ENCODE data around the gene ETV6. TPM values are rescaled to one million over a fixed set of nuclear protein-coding genes. Genes with fewer than 3 reads are reported as not detected.

The ETV6 gene
- total RNA-seq, 8 experiments from 2014 or later, result 2.9 to 18.6 (median 4.9) TPM

DNA sequence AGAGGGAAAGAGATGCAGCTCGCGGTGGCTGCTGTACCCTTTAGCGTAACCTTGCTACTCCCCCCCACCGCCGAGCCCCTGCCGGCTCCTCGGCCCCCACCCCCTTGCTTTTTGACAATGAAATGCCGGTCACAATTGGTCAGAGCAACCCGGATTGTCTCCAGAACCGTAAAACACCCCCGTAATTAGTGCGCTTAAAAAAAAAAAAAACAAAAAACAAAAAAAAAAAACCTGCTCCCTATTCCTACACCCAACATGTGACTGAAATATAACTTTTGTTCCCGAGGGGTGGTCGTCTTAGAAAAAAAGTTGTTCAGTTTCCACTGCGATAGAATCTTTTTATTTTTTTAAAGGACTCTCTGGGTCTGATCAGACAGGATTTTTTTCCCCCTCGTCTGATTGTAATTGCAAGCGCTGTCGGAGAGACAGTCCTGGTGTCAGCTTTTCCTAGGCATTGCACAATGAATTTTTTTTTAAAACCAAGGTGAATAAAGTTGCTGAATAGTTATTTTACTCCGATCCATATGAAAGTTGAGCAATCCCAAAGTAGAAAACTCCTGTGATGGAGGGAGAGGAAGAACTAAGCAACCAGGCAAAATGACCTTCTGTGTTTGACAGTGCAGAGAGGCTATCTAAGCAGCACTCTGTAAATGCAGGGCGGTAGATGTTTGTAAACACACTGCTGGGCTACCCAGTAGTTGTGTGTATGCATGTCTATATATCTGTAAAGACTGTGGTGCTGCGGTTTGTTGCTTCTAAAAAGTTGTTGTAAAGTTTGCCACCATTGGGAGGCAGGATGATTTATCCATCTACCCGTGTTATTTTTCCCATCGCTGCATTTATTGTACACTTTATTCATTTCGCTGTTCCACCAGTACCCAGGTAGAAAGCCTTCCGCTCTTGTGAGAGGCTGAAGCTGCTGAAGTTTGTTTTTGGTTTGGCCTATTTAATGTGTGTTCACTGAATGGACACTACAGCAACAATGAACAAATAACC lies 1.1 kb downstream of the ETV6 start:
- H3K27ac ChIP-seq, result peak overlapping the region; percentile 94 to 97
- ATAC-seq (replicated peaks in 6 of 8), result peak in 2 of 8 experiments; percentile 1 to 2
- H3K4me1 ChIP-seq (replicated peaks in 1 of 2), result peaks cover 14 to 17% of the 10 kb centered on the region in 2 donors
- H3K4me3 ChIP-seq, result peak overlapping the region; percentile 48 to 91 (median 68)
- 0 to 10% (median 4%) methylated on average over 2 to 17 of the region's 25 CpGs for WGBS, 10 experiments
- in situ Hi-C loops (cut with MboI; ENCODE audit: low pct_unique_long_range_greater_than_20kb in 2 of 9, low sequenced_read_pairs in 9 of 9, unreplicated experiment in 9 of 9), result no loop called here

DNA sequence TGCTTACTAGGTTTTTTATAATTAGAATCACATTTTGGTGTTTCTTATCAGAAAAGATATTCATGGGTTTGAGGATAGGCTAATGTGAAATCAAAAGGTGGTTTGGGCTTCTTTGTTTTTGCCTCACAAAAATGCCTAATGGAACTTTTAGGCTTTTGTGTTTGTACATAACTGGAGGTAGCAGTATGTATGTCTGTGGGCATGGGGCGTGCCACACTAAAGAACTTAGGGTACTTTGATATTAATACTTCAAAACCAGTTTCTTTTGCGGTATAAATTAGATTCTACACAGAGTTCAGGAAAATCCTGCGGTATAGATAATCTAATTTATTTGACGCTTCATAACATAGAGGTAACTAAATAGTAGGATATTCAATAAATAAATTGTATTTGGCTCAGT lies 1.9 kb downstream of the ETV6 start:
- no peak overlapping the region for H3K27ac ChIP-seq
- in situ Hi-C loops (cut with MboI; ENCODE audit: low pct_unique_long_range_greater_than_20kb in 2 of 9, low sequenced_read_pairs in 9 of 9, unreplicated experiment in 9 of 9), result no loop called here

DNA sequence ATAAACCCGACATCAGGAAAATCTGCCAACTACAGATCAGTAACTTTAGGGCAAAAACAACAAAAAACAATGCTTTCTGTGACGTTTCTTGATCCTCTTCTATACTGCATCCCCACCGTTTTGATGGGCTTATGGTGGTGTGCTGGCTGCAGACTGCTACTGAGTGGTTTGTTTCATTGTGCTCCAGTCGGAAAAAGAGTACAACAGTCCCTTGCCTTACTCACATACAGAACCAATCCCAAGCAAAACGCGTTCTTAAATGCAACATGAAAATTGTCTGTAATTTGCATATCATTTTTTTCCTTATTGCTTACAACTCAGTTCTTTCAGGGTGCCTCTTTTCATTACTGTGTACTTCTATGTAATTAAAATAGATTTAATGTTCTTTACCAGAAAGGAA lies 2.3 kb downstream of the ETV6 start:
- no peak for ATAC-seq (replicated peaks in 6 of 8)
- Histone ChIP-seq H3K4me3 (peak overlapping the region; percentile 48 to 91 (median 68)), H3K4me1 (replicated peaks in 1 of 2) (peaks cover 14 to 17% of the 10 kb centered on the region in 2 donors), H3K27ac (no peak overlapping the region)
- in situ Hi-C loops (cut with MboI; ENCODE audit: low pct_unique_long_range_greater_than_20kb in 2 of 9, low sequenced_read_pairs in 9 of 9, unreplicated experiment in 9 of 9), result no loop called here
- WGBS, 10 experiments, result 0 to 92% (median 24%) methylated on average over 2 to 6 of the region's 6 CpGs

More for the DNA sequence above, 1.9 kb downstream of the ETV6 start:
- ATAC-seq (replicated peaks in 6 of 8), result no peak
- 50 to 100% (median 77%) methylated on average over 1 to 4 of the region's 4 CpGs; no CpG with 5 or more reads in 1 of the 10 experiments for WGBS, 10 experiments
- Histone ChIP-seq H3K4me1 (replicated peaks in 1 of 2) (peaks cover 14 to 17% of the 10 kb centered on the region in 2 donors), H3K4me3 (peak overlapping the region; percentile 48 to 91 (median 68))

DNA sequence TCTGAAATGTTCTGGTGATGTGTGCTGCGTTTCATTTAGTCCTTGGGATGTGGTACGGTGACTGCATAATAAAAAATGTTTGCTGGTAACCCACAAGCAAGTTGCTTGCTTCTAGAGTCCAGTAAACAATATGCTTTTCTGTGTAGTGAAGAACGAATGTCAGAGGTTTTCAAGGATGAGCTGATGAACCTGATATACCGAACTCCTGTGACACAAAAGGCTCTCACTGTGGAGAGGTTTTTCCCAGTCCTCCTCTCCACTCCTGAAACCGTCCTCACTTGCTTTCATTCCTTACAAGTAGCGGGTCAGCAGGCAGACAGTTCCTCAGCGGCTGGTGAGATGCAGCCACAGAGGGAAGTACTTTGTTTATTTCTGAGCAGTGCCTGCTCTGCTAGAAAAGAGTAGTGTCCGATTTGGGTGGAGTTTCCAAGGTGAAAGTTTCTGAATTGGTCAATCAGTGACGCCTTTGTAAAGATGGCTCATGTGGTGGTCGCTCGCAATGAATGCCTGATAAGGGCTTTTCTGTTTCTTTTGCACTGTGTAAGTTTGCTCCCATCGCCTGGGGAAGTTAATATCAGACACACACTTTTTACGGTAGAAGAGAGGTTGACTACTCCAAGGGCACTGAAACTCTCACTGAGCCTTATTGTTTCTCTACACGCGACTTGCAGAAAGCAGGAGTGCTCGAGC lies 3.0 kb downstream of the ETV6 start:
- WGBS, 10 experiments, result 17 to 64% (median 22%) methylated on average over 1 to 14 of the region's 16 CpGs
- H3K4me1 ChIP-seq (replicated peaks in 1 of 2), result peaks cover 14 to 17% of the 10 kb centered on the region in 2 donors
- no peak for ATAC-seq (replicated peaks in 6 of 8)
- peak overlapping the region; percentile 48 to 91 (median 68) for H3K4me3 ChIP-seq
- in situ Hi-C loops (cut with MboI; ENCODE audit: low pct_unique_long_range_greater_than_20kb in 2 of 9, low sequenced_read_pairs in 9 of 9, unreplicated experiment in 9 of 9), result no loop called here
- peak overlapping the region in 1 of 2 donors; percentile 4 for H3K27ac ChIP-seq

DNA sequence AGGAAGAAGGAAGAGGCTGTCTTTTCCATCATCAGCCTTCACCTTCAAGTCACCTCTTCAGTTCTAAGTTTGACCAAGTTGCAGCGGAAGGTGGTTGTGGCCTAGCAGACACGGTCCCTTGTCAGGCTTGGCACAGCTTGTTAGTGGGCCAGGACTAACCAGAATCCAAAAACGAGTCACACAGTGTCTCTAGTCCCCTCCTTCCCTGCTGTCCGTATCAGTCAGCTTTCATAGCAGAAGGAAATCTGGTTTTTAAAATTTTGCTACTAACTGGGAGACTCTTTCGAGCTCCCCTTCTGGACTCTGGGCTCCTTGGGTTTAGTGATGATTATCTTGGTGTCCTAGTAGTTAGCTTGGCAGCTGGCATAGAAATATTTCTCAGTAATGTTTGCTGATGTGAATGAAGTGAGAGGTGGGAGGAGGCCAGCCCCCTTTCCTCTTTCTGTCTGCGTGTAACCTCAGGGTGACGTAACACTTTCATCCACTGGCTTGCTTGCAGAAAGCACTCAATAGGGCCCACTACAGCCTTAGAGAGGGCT lies 3.8 kb downstream of the ETV6 start:
- WGBS, 10 experiments, result 52 to 100% (median 68%) methylated on average over 1 to 4 of the region's 7 CpGs; no CpG with 5 or more reads in 2 of the 10 experiments
- ATAC-seq (replicated peaks in 6 of 8), result peak in 1 of 8 experiments; percentile 1
- H3K4me1 ChIP-seq (replicated peaks in 1 of 2), result peaks cover 12 to 17% of the 10 kb centered on the region in 2 donors
- H3K27ac ChIP-seq, result no peak overlapping the region
- H3K4me3 ChIP-seq, result peak overlapping the region in 1 of 5 donors; percentile 48
- in situ Hi-C loops (cut with MboI; ENCODE audit: low pct_unique_long_range_greater_than_20kb in 2 of 9, low sequenced_read_pairs in 9 of 9, unreplicated experiment in 9 of 9), result no loop called here

DNA sequence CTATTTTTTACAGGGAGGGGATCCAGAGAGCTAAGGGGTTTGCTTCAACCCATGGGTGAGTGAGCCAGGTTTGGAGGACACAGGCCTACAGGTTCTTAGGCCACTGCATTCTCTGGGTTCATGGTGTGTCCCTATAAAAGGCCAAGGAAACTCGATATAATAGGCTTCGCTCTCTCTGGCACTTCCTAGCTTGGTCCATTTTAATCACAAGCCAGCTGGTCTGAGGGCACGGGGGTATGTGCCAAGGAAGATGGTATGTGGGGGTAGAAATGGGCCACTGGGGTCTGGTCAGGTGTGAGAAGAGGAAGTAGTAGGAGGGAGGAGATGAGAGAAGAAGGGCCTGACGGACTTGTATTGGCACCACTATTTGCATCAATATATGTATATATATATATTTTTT lies 4.9 kb downstream of the ETV6 start:
- in situ Hi-C loops (cut with MboI; ENCODE audit: low pct_unique_long_range_greater_than_20kb in 2 of 9, low sequenced_read_pairs in 9 of 9, unreplicated experiment in 9 of 9), result no loop called here
- no peak overlapping the region for H3K27ac ChIP-seq
- no peak overlapping the region for H3K4me3 ChIP-seq
- peaks cover 12 to 17% of the 10 kb centered on the region in 2 donors for H3K4me1 ChIP-seq (replicated peaks in 1 of 2)
- no peak for ATAC-seq (replicated peaks in 6 of 8)
- 85 to 100% (median 91%) methylated on average over 2 to 4 of the region's 4 CpGs; no CpG with 5 or more reads in 4 of the 10 experiments for WGBS, 10 experiments

DNA sequence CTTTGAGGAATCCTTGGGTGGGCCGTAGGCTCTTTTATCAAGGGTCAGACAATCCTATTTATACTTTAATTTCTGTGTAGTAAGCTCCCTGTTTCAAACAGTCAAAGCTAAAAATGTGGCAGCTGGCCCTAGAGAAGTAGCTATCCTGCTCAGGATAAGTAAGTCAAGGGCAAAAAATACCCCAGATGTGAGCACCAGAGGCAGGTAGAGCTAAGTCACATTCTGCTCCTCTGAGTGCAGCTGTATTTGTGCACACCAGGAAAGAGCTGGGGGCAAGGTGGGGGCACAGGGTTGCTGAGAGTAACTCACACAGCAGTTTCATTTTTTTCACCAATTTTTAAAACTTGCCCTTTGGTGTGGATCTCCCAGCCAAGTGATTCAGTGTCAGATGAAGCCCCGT lies 5.3 kb downstream of the ETV6 start:
- Histone ChIP-seq H3K27ac (no peak overlapping the region), H3K4me1 (replicated peaks in 1 of 2) (peaks cover 12 to 17% of the 10 kb centered on the region in 2 donors), H3K4me3 (no peak overlapping the region)
- in situ Hi-C loops (cut with MboI; ENCODE audit: low pct_unique_long_range_greater_than_20kb in 2 of 9, low sequenced_read_pairs in 9 of 9, unreplicated experiment in 9 of 9), result no loop called here
- no peak for ATAC-seq (replicated peaks in 6 of 8)
- WGBS, 10 experiments, result 78 to 100% (median 100%) methylated on average over 1 to 2 of the region's 2 CpGs; no CpG with 5 or more reads in 2 of the 10 experiments

DNA sequence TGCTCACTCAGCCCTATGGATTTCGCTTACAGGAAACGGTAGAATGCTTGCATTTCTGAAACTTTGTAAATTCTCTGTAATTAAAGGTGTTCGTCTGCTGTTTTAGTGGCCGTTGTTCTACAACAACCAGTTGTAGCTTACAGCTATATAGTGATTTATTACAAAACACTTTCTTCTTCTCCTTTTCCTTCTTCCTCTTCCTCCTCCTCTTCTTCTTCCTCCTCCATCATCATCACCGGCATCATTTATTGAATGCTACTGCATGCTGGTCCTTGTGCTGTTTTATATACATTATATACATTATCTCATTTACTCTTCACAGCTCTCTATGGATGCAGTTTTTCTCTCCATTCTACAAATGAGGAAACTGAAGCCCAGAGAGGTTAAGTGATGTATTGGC lies 6.4 kb downstream of the ETV6 start:
- ATAC-seq (replicated peaks in 6 of 8), result no peak
- in situ Hi-C loops (cut with MboI; ENCODE audit: low pct_unique_long_range_greater_than_20kb in 2 of 9, low sequenced_read_pairs in 9 of 9, unreplicated experiment in 9 of 9), result no loop called here
- Histone ChIP-seq H3K27ac (no peak overlapping the region), H3K4me3 (no peak overlapping the region), H3K4me1 (replicated peaks in 1 of 2) (peaks cover 12 to 17% of the 10 kb centered on the region in 2 donors)
- WGBS, 10 experiments, result 83 to 100% (median 94%) methylated on average over 1 to 5 of the region's 5 CpGs

DNA sequence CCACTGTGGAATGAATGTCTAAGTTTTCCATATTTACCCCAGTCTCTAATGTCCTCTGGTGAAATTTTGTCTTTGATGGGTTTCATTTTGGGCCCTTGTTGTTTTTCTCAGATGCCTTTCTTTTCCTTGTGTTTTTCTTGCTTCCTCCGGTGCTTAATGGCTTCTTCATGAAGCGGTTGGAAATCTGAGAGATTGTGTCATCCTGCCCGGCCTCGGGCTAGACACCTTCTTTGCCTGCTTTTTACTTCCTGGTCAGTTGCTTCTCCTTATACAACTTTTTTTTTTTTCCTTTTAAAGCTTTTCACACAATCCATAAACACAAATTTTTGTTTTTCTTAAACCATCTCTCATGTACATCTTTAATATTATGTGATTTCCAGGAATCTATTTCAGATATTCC lies 7.1 kb downstream of the ETV6 start:
- Histone ChIP-seq H3K4me3 (no peak overlapping the region), H3K27ac (no peak overlapping the region), H3K4me1 (replicated peaks in 1 of 2) (peaks cover 12 to 17% of the 10 kb centered on the region in 2 donors)
- WGBS, 10 experiments, result 61 to 96% (median 88%) methylated on average over 4 of the region's 4 CpGs; no CpG with 5 or more reads in 1 of the 10 experiments
- no peak for ATAC-seq (replicated peaks in 6 of 8)
- in situ Hi-C loops (cut with MboI; ENCODE audit: low pct_unique_long_range_greater_than_20kb in 2 of 9, low sequenced_read_pairs in 9 of 9, unreplicated experiment in 9 of 9), result no loop called here

DNA sequence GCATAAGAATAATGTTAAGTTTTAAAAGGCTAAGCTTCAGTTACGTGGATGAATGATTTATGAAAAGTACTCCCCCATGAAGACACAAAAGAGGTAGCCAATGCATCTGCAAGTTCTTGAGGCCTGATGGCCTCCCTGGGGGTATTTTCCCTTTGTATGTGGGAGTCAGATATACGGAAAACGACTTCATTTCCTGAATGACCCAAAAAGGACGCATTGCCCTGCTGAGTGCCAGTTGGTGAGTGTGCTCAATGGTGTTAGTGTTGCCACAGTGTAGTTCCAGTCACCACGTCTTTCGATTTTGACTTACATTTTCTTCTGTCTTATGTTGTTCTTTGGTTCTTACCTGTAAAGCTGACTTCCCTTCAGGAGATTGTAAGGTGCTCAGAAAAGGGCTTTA lies 8.0 kb downstream of the ETV6 start:
- WGBS, 10 experiments, result 37 to 100% (median 93%) methylated on average over 1 to 5 of the region's 6 CpGs; no CpG with 5 or more reads in 2 of the 10 experiments
- in situ Hi-C loops (cut with MboI; ENCODE audit: low pct_unique_long_range_greater_than_20kb in 2 of 9, low sequenced_read_pairs in 9 of 9, unreplicated experiment in 9 of 9), result no loop called here
- no peak overlapping the region for H3K27ac ChIP-seq
- no peak overlapping the region for H3K4me3 ChIP-seq
- H3K4me1 ChIP-seq (replicated peaks in 1 of 2), result peaks cover 10 to 11% of the 10 kb centered on the region in 2 donors
- no peak for ATAC-seq (replicated peaks in 6 of 8)

DNA sequence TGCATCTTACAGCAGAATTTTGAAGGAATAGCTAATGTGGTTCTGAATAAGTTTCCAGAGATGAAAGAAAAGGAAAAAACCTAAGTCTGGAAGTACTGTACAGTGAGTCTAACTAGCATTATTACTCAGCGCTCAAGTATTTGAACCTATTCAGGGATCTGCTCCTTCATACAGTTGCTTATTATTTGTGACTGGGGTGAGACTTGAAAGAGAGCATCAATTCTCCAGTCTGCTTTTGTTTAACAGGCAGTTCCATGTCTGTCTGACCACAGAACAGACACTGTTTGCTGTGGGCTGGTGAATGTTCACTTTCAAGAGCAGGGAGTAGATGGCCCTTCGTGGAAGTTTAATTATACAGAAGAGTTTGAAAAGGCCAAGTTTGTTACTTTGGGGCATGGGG lies 9.3 kb downstream of the ETV6 start:
- WGBS, 10 experiments, result 38 to 100% (median 75%) methylated on average over 1 to 2 of the region's 2 CpGs; no CpG with 5 or more reads in 3 of the 10 experiments
- peak in 7 of 8 experiments; percentile 39 to 76 (median 63) for ATAC-seq (replicated peaks in 6 of 8)
- peaks cover 8 to 12% of the 10 kb centered on the region in 2 donors for H3K4me1 ChIP-seq (replicated peaks in 1 of 2)
- H3K27ac ChIP-seq, result no peak overlapping the region
- in situ Hi-C loops (cut with MboI; ENCODE audit: low pct_unique_long_range_greater_than_20kb in 2 of 9, low sequenced_read_pairs in 9 of 9, unreplicated experiment in 9 of 9), result no loop called here
- no peak overlapping the region for H3K4me3 ChIP-seq

DNA sequence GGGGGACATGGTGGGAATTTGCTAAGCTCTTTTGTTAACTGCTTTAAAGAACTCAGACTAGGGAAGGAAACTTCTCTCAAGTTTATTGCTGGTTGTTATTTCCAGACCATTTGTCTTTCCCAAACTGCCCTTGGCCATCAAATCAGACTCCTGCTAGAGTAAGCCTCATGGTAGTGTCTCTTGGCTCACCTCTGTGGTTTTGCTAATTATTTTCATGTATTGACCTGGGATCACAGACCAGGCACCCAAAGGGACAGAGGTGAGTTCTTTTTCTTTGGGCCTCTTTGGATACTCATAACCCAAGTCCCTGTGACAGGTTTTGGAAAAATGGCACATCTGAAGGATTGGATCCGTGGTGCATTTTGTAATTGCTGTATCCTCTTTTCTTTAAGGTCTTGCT lies 11.2 kb downstream of the ETV6 start:
- 80 to 100% (median 100%) methylated on average over 1 of the region's 1 CpG; no CpG with 5 or more reads in 5 of the 10 experiments for WGBS, 10 experiments
- Histone ChIP-seq H3K27ac (no peak overlapping the region), H3K4me3 (no peak overlapping the region), H3K4me1 (replicated peaks in 1 of 2) (peaks cover 8 to 15% of the 10 kb centered on the region in 2 donors)
- in situ Hi-C loops (cut with MboI; ENCODE audit: low pct_unique_long_range_greater_than_20kb in 2 of 9, low sequenced_read_pairs in 9 of 9, unreplicated experiment in 9 of 9), result no loop called here
- no peak for ATAC-seq (replicated peaks in 6 of 8)
